Neural cell (in vitro differentiated cells): ENCODE measurements around the gene PTRH1. TPM values are rescaled to one million over a fixed set of nuclear protein-coding genes. Genes with fewer than 3 reads are reported as not detected.

Experiments
- H2AFZ ChIP-seq: fragments of 200-600, 300-800 bp; sonication (generic), shearing (Covaris generic); 2 replicates; pipeline ENCODE4 v1.6.0; 2014; ENCODE audit warnings: low read depth, mild to moderate bottlenecking, antibody characterized with exemption, low read length, moderate library complexity
- H3F3A ChIP-seq: fragments of 200-600 bp; shearing (Covaris generic); 2 replicates; pipeline ENCODE4 v1.6.1; 2016; ENCODE audit warnings: mild to moderate bottlenecking, moderate library complexity, mixed read lengths, antibody characterized with exemption, low read length; ENCODE audit not compliant: insufficient read depth, poor library complexity, severe bottlenecking
- H3K27ac ChIP-seq: fragments of 200-600, 300-800 bp; sonication (generic), shearing (Covaris generic); 2 replicates; pipeline ENCODE4 v1.5.1; 2014; ENCODE audit warnings: mild to moderate bottlenecking, low read length, moderate library complexity
- H3K27me3 ChIP-seq: fragments of 300-800, 200-600 bp; sonication (generic), shearing (Covaris generic); 2 replicates; pipeline ENCODE4 v1.6.0; 2014; ENCODE audit warnings: mild to moderate bottlenecking, low read depth, low read length, moderate library complexity; ENCODE audit not compliant: insufficient read depth
- H3K36me3 ChIP-seq: fragments of 300-800, 200-600 bp; sonication (generic), shearing (Covaris generic); 2 replicates; pipeline ENCODE4 v1.5.1; 2014; ENCODE audit warnings: mild to moderate bottlenecking, antibody characterized with exemption, low read length, moderate library complexity; ENCODE audit not compliant: insufficient read depth
- H3K4me2 ChIP-seq: fragments of 300-800, 200-600 bp; sonication (generic), shearing (Covaris generic); 2 replicates; pipeline ENCODE4 v1.6.0; 2014; ENCODE audit warnings: mild to moderate bottlenecking, low read length
- H3K4me3 ChIP-seq: fragments of 300-800, 200-600 bp; sonication (generic), shearing (Covaris generic); 2 replicates; pipeline ENCODE4 v1.5.1; 2014; ENCODE audit warnings: mild to moderate bottlenecking, low read length, moderate library complexity
- H3K79me2 ChIP-seq: fragments of 200-600 bp; shearing (Covaris generic); replicated peaks from 2 replicates; pipeline ENCODE4 v1.6.0; 2014; ENCODE audit warnings: mild to moderate bottlenecking, low read length, moderate library complexity; ENCODE audit not compliant: insufficient read depth
- H3K9ac ChIP-seq: fragments of 300-800, 200-600 bp; sonication (generic), shearing (Covaris generic); 2 replicates; pipeline ENCODE4 v1.6.1; 2016; ENCODE audit warnings: mild to moderate bottlenecking, low read length, mixed read lengths
- H3K9me2 ChIP-seq: fragments of 200-600 bp; shearing (Covaris generic); 2 replicates; pipeline ENCODE4 v1.6.1; 2016; ENCODE audit warnings: mild to moderate bottlenecking, low read length, mixed read lengths; ENCODE audit not compliant: insufficient read depth
- H3K9me3 ChIP-seq: fragments of 200-600, 300-800 bp; sonication (generic), shearing (Covaris generic); 2 replicates; pipeline ENCODE4 v1.6.1; 2016; ENCODE audit warnings: mild to moderate bottlenecking, mixed run types, low read length, moderate library complexity, mixed read lengths
- H4K20me1 ChIP-seq: fragments of 200-600 bp; shearing (Covaris generic); 2 replicates; pipeline ENCODE4 v1.6.1; 2016; ENCODE audit warnings: mild to moderate bottlenecking, mixed run types; ENCODE audit not compliant: insufficient read depth
- EP300 ChIP-seq: fragments of 450-650 bp; conservative IDR thresholded peaks from 2 replicates; pipeline ENCODE4 v1.6.1; 2014; ENCODE audit warnings: antibody characterized with exemption, mild to moderate bottlenecking, moderate library complexity; ENCODE audit not compliant: poor library complexity, severe bottlenecking
- EZH2 ChIP-seq: fragments of 200-600, 300-800 bp; shearing (Covaris generic), sonication (generic); IDR thresholded peaks from 2 replicates; pipeline ENCODE4 v1.6.1; 2014; ENCODE audit warnings: antibody characterized with exemption, low read length, borderline replicate concordance, mild to moderate bottlenecking; ENCODE audit not compliant: insufficient read depth, poor library complexity, severe bottlenecking
- MXI1 ChIP-seq: fragments of 450-650 bp; conservative IDR thresholded peaks from 2 replicates; pipeline ENCODE4 v1.6.1; 2014; ENCODE audit warnings: antibody characterized with exemption, mild to moderate bottlenecking; ENCODE audit not compliant: poor library complexity, severe bottlenecking
- POLR2AphosphoS5 ChIP-seq: IDR thresholded peaks from 2 replicates; pipeline ENCODE4 v1.6.1; 2012
- RAD21 ChIP-seq: fragments of 450-650 bp; conservative IDR thresholded peaks from 2 replicates; pipeline ENCODE4 v1.6.1; 2014; ENCODE audit warnings: antibody characterized with exemption, mild to moderate bottlenecking, moderate library complexity
- SMC3 ChIP-seq: fragments of 450-650 bp; conservative IDR thresholded peaks from 2 replicates; pipeline ENCODE4 v1.6.1; 2014; ENCODE audit warnings: antibody characterized with exemption, mild to moderate bottlenecking, moderate library complexity; ENCODE audit not compliant: poor library complexity
- TAF1 ChIP-seq: IDR thresholded peaks from 2 replicates; pipeline ENCODE4 v1.6.1; 2012; ENCODE audit warnings: low read depth
- polyA plus RNA-seq: library from polyadenylated mRNA; depleted of rRNA; stranded (reverse); fragments of >200 nt; gene quantifications from 2 replicates; pipeline ENCODE4 v1.2.3, GENCODE V29; 2014
- TF ChIP-seq, protein P1 (sequence below): IDR thresholded peaks from 2 replicates; pipeline ENCODE4 v1.6.1; 2012; ENCODE audit warnings: borderline replicate concordance
- TF ChIP-seq, protein P2 (sequence below): fragments of 450-650 bp; IDR thresholded peaks from 2 replicates; pipeline ENCODE4 v1.5.1; 2014; ENCODE audit warnings: antibody characterized with exemption, mild to moderate bottlenecking, moderate library complexity; ENCODE audit not compliant: poor library complexity, severe bottlenecking

The PTRH1 gene
- polyA plus RNA-seq, 1 donor from 2014 or later: 20.0 TPM

DNA sequence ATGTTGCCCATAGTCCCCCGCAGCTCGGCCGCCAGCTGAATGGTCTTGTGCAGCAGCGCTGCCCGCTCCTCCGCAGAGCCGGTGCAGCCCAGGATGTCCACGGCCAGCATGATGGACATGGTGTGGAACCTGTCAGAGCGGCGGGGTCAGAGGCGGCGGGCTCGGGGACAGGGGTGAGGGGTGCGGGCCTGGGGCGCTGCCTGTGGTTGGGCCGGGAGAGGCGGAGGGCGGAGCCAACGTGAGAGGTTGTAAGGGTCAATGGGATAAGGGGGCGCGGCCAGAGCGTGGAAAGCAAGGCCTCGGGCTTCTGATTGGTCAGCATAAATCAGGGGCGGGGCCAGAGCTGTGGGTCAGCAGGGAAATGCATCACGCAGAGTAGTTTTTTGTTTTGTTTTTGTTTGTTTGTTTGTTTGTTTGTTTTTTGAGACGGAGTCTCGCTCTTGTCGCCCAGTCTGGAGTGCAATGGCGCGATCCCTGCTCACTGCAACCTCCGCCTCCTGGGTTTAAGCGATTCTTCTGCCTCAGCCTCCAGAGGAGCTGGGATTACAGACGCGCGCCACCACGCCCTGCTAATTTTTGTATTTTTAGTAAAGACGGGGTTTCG, 26.5 kb upstream of the PTRH1 start:
- H3F3A ChIP-seq: no peaks in the 10 kb centered on the region
- H3K27ac ChIP-seq: peak overlapping the region; percentile 64
- no peak overlapping the region for H2AFZ ChIP-seq
- H3K79me2 ChIP-seq: no peaks in the 10 kb centered on the region
- H3K9ac ChIP-seq: peak overlapping the region; percentile 56
- H3K4me2 ChIP-seq: no peak overlapping the region
- peak overlapping the region; percentile 57 for H3K4me3 ChIP-seq
- H3K9me3 ChIP-seq: no peaks in the 10 kb centered on the region
- H3K36me3 ChIP-seq: no peaks in the 10 kb centered on the region
- TF ChIP-seq, protein P1, sequence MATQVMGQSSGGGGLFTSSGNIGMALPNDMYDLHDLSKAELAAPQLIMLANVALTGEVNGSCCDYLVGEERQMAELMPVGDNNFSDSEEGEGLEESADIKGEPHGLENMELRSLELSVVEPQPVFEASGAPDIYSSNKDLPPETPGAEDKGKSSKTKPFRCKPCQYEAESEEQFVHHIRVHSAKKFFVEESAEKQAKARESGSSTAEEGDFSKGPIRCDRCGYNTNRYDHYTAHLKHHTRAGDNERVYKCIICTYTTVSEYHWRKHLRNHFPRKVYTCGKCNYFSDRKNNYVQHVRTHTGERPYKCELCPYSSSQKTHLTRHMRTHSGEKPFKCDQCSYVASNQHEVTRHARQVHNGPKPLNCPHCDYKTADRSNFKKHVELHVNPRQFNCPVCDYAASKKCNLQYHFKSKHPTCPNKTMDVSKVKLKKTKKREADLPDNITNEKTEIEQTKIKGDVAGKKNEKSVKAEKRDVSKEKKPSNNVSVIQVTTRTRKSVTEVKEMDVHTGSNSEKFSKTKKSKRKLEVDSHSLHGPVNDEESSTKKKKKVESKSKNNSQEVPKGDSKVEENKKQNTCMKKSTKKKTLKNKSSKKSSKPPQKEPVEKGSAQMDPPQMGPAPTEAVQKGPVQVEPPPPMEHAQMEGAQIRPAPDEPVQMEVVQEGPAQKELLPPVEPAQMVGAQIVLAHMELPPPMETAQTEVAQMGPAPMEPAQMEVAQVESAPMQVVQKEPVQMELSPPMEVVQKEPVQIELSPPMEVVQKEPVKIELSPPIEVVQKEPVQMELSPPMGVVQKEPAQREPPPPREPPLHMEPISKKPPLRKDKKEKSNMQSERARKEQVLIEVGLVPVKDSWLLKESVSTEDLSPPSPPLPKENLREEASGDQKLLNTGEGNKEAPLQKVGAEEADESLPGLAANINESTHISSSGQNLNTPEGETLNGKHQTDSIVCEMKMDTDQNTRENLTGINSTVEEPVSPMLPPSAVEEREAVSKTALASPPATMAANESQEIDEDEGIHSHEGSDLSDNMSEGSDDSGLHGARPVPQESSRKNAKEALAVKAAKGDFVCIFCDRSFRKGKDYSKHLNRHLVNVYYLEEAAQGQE: no peak
- TF ChIP-seq MXI1: no peak
- TF ChIP-seq EZH2: no peak
- TF ChIP-seq TAF1: no peak
- TF ChIP-seq, protein P2, sequence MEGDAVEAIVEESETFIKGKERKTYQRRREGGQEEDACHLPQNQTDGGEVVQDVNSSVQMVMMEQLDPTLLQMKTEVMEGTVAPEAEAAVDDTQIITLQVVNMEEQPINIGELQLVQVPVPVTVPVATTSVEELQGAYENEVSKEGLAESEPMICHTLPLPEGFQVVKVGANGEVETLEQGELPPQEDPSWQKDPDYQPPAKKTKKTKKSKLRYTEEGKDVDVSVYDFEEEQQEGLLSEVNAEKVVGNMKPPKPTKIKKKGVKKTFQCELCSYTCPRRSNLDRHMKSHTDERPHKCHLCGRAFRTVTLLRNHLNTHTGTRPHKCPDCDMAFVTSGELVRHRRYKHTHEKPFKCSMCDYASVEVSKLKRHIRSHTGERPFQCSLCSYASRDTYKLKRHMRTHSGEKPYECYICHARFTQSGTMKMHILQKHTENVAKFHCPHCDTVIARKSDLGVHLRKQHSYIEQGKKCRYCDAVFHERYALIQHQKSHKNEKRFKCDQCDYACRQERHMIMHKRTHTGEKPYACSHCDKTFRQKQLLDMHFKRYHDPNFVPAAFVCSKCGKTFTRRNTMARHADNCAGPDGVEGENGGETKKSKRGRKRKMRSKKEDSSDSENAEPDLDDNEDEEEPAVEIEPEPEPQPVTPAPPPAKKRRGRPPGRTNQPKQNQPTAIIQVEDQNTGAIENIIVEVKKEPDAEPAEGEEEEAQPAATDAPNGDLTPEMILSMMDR: no peak
- no peak for TF ChIP-seq EP300
- no peak for TF ChIP-seq RAD21
- no peak for TF ChIP-seq SMC3
- no peak for TF ChIP-seq POLR2AphosphoS5
- no peaks in the 10 kb centered on the region for H4K20me1 ChIP-seq
- no peaks in the 10 kb centered on the region for H3K27me3 ChIP-seq
- H3K9me2 ChIP-seq: no peaks in the 10 kb centered on the region

DNA sequence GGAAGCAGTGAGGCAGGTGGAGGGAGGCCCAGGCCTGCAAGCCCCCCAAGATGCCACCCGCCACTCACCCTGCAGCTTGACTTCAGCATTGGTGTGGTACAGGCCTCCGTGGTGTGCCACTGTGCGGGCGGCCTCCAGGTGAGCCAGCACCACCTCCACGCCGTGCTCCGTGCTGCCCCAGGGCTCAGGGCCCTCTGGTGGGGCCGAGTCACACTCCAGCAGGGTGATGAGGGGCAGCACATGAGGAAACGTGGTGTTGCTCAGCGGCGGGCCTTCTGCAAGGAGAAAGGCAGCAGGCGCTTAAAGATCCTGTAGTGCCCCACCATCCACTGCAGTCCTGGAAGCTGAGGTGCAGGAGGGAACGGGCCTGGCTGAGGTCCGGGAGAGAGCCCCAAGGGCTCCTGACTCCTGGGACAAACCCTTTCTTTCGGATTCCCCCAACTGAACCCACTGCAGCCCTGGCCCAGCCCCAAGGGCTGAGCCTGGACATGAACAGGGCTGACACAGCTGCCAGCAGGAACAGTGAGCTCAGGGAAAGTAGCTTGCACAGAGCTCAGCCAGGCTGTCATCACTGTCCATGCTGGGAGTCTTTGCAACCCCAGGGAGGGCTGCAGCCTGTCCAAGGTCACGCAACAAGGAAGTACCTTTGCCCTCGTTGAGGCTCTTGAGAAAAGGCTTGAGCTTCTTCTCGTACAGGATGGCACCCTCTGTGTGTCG, 24.3 kb upstream of the PTRH1 start:
- no peak for TF ChIP-seq RAD21
- TF ChIP-seq, protein P1: no peak
- TF ChIP-seq EZH2: no peak
- TF ChIP-seq EP300: no peak
- no peak for TF ChIP-seq POLR2AphosphoS5
- no peaks in the 10 kb centered on the region for H4K20me1 ChIP-seq
- no peak overlapping the region for H3K4me2 ChIP-seq
- no peaks in the 10 kb centered on the region for H3K79me2 ChIP-seq
- H3K9ac ChIP-seq: no peak overlapping the region
- no peaks in the 10 kb centered on the region for H3K27me3 ChIP-seq
- H3K9me2 ChIP-seq: no peaks in the 10 kb centered on the region
- H3K27ac ChIP-seq: no peak overlapping the region
- H3K4me3 ChIP-seq: no peak overlapping the region
- no peaks in the 10 kb centered on the region for H3K36me3 ChIP-seq
- no peaks in the 10 kb centered on the region for H3K9me3 ChIP-seq
- no peaks in the 10 kb centered on the region for H3F3A ChIP-seq
- H2AFZ ChIP-seq: no peak overlapping the region
